ENCODE measurements around the gene TFIP11.

GRCh38 chr22:26547426-26547825 lies 35.2 kb upstream of the TFIP11 start:
- no peak for TF ChIP-seq CTCF (IDR thresholded peaks at IDR 0.05; ENCODE audit: low read depth, low read length, missing input control)
- no peak for TF ChIP-seq REST (IDR thresholded peaks at IDR 0.05)
- no peak for TF ChIP-seq YY1 (IDR thresholded peaks at IDR 0.05)
- no peak for TF ChIP-seq JUND (IDR thresholded peaks at IDR 0.05)
- TF ChIP-seq, protein P1, sequence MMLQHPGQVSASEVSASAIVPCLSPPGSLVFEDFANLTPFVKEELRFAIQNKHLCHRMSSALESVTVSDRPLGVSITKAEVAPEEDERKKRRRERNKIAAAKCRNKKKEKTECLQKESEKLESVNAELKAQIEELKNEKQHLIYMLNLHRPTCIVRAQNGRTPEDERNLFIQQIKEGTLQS (IDR thresholded peaks at IDR 0.05) = no peak
- TF ChIP-seq HNF4G (IDR thresholded peaks at IDR 0.05) = no peak
- TF ChIP-seq RAD21 (IDR thresholded peaks at IDR 0.05) = no peak

Measured in liver (tissue), 3 donors.